Measurements from ENCODE around the gene PKD1L1. TPM values are rescaled to one million over a fixed set of nuclear protein-coding genes. Genes with fewer than 3 reads are reported as not detected.

Gene PKD1L1
- total RNA-seq, 2 donors from 2014 or later, result 0.59 to 40.9 TPM

GRCh38 chr7:47725031-47725780, 223.1 kb downstream of the PKD1L1 start:
- intact Hi-C loops (cut with DNase I), result no loop called here
- Histone ChIP-seq H3K9me3 (no peaks in the 10 kb centered on the region), H3K4me3 (no peak overlapping the region), H3K27ac (no peak overlapping the region), H3K36me3 (no peaks in the 10 kb centered on the region), H3K27me3 (replicated peaks; ENCODE audit: insufficient read depth) (no peaks in the 10 kb centered on the region), H3K4me1 (replicated peaks) (no peaks in the 10 kb centered on the region)
- TF ChIP-seq POLR2AphosphoS5 (IDR thresholded peaks at IDR 0.05), result no peak
- TF ChIP-seq POLR2A (IDR thresholded peaks at IDR 0.05), result no peak
- no peak for TF ChIP-seq CTCF (IDR thresholded peaks at IDR 0.05)
- no peak for DNase-seq (ENCODE audit: low spot score)
- 78% methylated on average over 4 of the region's 4 CpGs for WGBS

Other genes starting within 250 kb of the PKD1L1 start
- 10 to 100 TPM; 26.1 to 43.1 TPM for gene HUS1, start 31.1 kb upstream of the PKD1L1 start, total RNA-seq
- 1 to 10 TPM in 1 of 2 donors, not detected in 1; 4.5 TPM for gene SUN3, start 80.6 kb upstream of the PKD1L1 start, total RNA-seq
- gene C7orf57, start 87.1 kb upstream of the PKD1L1 start, total RNA-seq, result under 1 TPM in 1 of 2 donors, not detected in 1; 0.34 TPM
- 10 to 100 TPM in 1 of 2 donors, 1 to 10 TPM in 1; 4.9 to 13.0 TPM for gene UPP1, start 140.8 kb upstream of the PKD1L1 start, total RNA-seq
- 1 to 10 TPM in 1 of 2 donors, under 1 TPM in 1; 0.14 to 3.5 TPM for gene ABCA13, start 223.0 kb upstream of the PKD1L1 start, total RNA-seq

Measured in prostate gland (tissue), 2 donors.